ENCODE measurements around the gene SPARC. TPM values are rescaled to one million over a fixed set of nuclear protein-coding genes. Genes with fewer than 3 reads are reported as not detected.
A peak's percentile ranks its signal among the peaks of the same experiment; 100 is the strongest.
"Not testable (repeated sequence)": the region's sequence is repeated elsewhere in the genome, so short reads cannot be mapped to it uniquely, and the experiment has no call there.

Gene SPARC
- total and polyA plus RNA-seq, 2 experiments from 2014 or later = 6,520 to 20,092 TPM

GRCh38 chr5:151700296-151700695, 13.6 kb upstream of the SPARC start:
- peak overlapping the region; percentile 100 for H3K27ac ChIP-seq
- WGBS, 2 experiments (ENCODE audit: low coverage in 1 of 2, low lambda C conversion rate in 2 of 2, missing lambda C conversion rate in 2 of 2) = 64 to 68% methylated on average over 2 of the region's 2 CpGs
- TF ChIP-seq EZH2phosphoT487 (IDR thresholded peaks at IDR 0.05; ENCODE audit: insufficient read depth, low read depth) = no peak
- TF ChIP-seq EZH2 (IDR thresholded peaks at IDR 0.05; ENCODE audit: insufficient read depth, poor library complexity, severe bottlenecking) = no peak

GRCh38 chr5:151699071-151699901, 12.6 kb upstream of the SPARC start:
- no peak for TF ChIP-seq EZH2 (IDR thresholded peaks at IDR 0.05; ENCODE audit: insufficient read depth, poor library complexity, severe bottlenecking)
- no peak for TF ChIP-seq EZH2phosphoT487 (IDR thresholded peaks at IDR 0.05; ENCODE audit: insufficient read depth, low read depth)
- in situ Hi-C loops (cut with MboI) = no loop called here
- Histone ChIP-seq H3K27me3 (replicated peaks; ENCODE audit: insufficient read depth) (no peaks in the 10 kb centered on the region), H3K36me3 (ENCODE audit: low read depth) (no peaks in the 10 kb centered on the region), H3K27ac (peak overlapping the region; percentile 100), H3K4me3 (peak overlapping the region; percentile 38), H3K4me1 (ENCODE audit: insufficient read depth) (peaks cover 53% of the 10 kb centered on the region), H3K79me2 (ENCODE audit: insufficient read depth) (0 out of 2 replicates have a peak, but pooled peaks cover 8% of the 10 kb centered on the region), H3K9me3 (ENCODE audit: low read depth) (no peaks in the 10 kb centered on the region), H3F3A (ENCODE audit: insufficient read depth) (peaks cover 51% of the 10 kb centered on the region), H4K20me1 (ENCODE audit: insufficient read depth) (no peaks in the 10 kb centered on the region), H2AFZ (peak overlapping the region; percentile 55), H3K9ac (peak overlapping the region; percentile 98), H3K9me2 (ENCODE audit: insufficient read depth) (no peaks in the 10 kb centered on the region), H3K4me2 (ENCODE audit: unreplicated experiment) (peak overlapping the region; percentile 86)
- peak; percentile 98 for DNase-seq
- 13 to 14% methylated on average over 13 of the region's 13 CpGs for WGBS, 2 experiments (ENCODE audit: low coverage in 1 of 2, low lambda C conversion rate in 2 of 2, missing lambda C conversion rate in 2 of 2)

More at GRCh38 chr5:151700296-151700695, 13.6 kb upstream of the SPARC start:
- Histone ChIP-seq H3K4me3 (no peak overlapping the region), H3K9me3 (ENCODE audit: low read depth) (no peaks in the 10 kb centered on the region), H3K79me2 (ENCODE audit: insufficient read depth) (no peaks in the 10 kb centered on the region), H3K36me3 (ENCODE audit: low read depth) (no peaks in the 10 kb centered on the region), H3K4me2 (ENCODE audit: unreplicated experiment) (no peak overlapping the region), H3K9me2 (ENCODE audit: insufficient read depth) (no peaks in the 10 kb centered on the region), H3F3A (ENCODE audit: insufficient read depth) (peaks cover 44% of the 10 kb centered on the region), H3K9ac (peak overlapping the region; percentile 98; the same call in 1 of the 2 replicates), H3K27me3 (replicated peaks; ENCODE audit: insufficient read depth) (no peaks in the 10 kb centered on the region), H3K4me1 (ENCODE audit: insufficient read depth) (peaks cover 48% of the 10 kb centered on the region), H2AFZ (peak overlapping the region; percentile 55), H4K20me1 (ENCODE audit: insufficient read depth) (no peaks in the 10 kb centered on the region)
- in situ Hi-C loops (cut with MboI) = no loop called here
- DNase-seq = peak; percentile 20

GRCh38 chr5:151698081-151698480, 11.4 kb upstream of the SPARC start:
- H3K9me2 ChIP-seq (ENCODE audit: insufficient read depth); H3K27me3 ChIP-seq (replicated peaks; ENCODE audit: insufficient read depth); H4K20me1 ChIP-seq (ENCODE audit: insufficient read depth); H3K79me2 ChIP-seq (ENCODE audit: insufficient read depth); H3K9me3 ChIP-seq (ENCODE audit: low read depth); H3K36me3 ChIP-seq (ENCODE audit: low read depth); H3K4me3 ChIP-seq; in situ Hi-C loops (cut with MboI); DNase-seq; H2AFZ ChIP-seq: not testable (repeated sequence)
- Histone ChIP-seq H3K27ac (peak overlapping the region; percentile 100), H3K9ac (peak overlapping the region; percentile 98), H3K4me2 (ENCODE audit: unreplicated experiment) (peak overlapping the region; percentile 57), H3K4me1 (ENCODE audit: insufficient read depth) (peaks cover 53% of the 10 kb centered on the region), H3F3A (ENCODE audit: insufficient read depth) (peaks cover 51% of the 10 kb centered on the region)
- WGBS, 2 experiments (ENCODE audit: low coverage in 1 of 2, low lambda C conversion rate in 2 of 2, missing lambda C conversion rate in 2 of 2) = 78 to 79% methylated on average over 4 of the region's 4 CpGs

- no peaks in the 10 kb centered on the region for H3K9me2 ChIP-seq (ENCODE audit: insufficient read depth)
- H3K9me3 ChIP-seq (ENCODE audit: low read depth) = no peaks in the 10 kb centered on the region
- peak overlapping the region; percentile 57 for H3K4me2 ChIP-seq (ENCODE audit: unreplicated experiment)
- TF ChIP-seq EZH2phosphoT487 (IDR thresholded peaks at IDR 0.05; ENCODE audit: insufficient read depth, low read depth) (no peak), EZH2 (IDR thresholded peaks at IDR 0.05; ENCODE audit: insufficient read depth, poor library complexity, severe bottlenecking) (no peak)
- 0 out of 2 replicates have a peak, but pooled peaks cover 8% of the 10 kb centered on the region for H3K79me2 ChIP-seq (ENCODE audit: insufficient read depth)
- peak overlapping the region; percentile 18; the same call in 1 of the 2 replicates for H3K4me3 ChIP-seq
- peak overlapping the region; percentile 10 for H2AFZ ChIP-seq
- no peaks in the 10 kb centered on the region for H3K27me3 ChIP-seq (replicated peaks; ENCODE audit: insufficient read depth)
- peak overlapping the region; percentile 98 for H3K9ac ChIP-seq
- H4K20me1 ChIP-seq (ENCODE audit: insufficient read depth) = no peaks in the 10 kb centered on the region
- in situ Hi-C loops (cut with MboI) = no loop called here
- H3K4me1 ChIP-seq (ENCODE audit: insufficient read depth) = peaks cover 53% of the 10 kb centered on the region
- DNase-seq = peak; percentile 68
- H3F3A ChIP-seq (ENCODE audit: insufficient read depth) = peaks cover 51% of the 10 kb centered on the region
- H3K27ac ChIP-seq = peak overlapping the region; percentile 100
- no peaks in the 10 kb centered on the region for H3K36me3 ChIP-seq (ENCODE audit: low read depth)
- WGBS, 2 experiments (ENCODE audit: low coverage in 1 of 2, low lambda C conversion rate in 2 of 2, missing lambda C conversion rate in 2 of 2) = 22 to 24% methylated on average over 8 of the region's 8 CpGs
Measured at GRCh38 chr5:151697452-151697851, 10.7 kb upstream of the SPARC start.

All from GM23248 (cell line).